ENCODE measurements around the gene MBD1. TPM values are rescaled to one million over a fixed set of nuclear protein-coding genes. Genes with fewer than 3 reads are reported as not detected.
A peak's percentile ranks its signal among the peaks of the same experiment; 100 is the strongest.
"Not testable (repeated sequence)": the region's sequence is repeated elsewhere in the genome, so short reads cannot be mapped to it uniquely, and the experiment has no call there.

MBD1 gene
- total RNA-seq, 2 experiments from 2014 or later, result 69.4 to 70.5 TPM

DNA sequence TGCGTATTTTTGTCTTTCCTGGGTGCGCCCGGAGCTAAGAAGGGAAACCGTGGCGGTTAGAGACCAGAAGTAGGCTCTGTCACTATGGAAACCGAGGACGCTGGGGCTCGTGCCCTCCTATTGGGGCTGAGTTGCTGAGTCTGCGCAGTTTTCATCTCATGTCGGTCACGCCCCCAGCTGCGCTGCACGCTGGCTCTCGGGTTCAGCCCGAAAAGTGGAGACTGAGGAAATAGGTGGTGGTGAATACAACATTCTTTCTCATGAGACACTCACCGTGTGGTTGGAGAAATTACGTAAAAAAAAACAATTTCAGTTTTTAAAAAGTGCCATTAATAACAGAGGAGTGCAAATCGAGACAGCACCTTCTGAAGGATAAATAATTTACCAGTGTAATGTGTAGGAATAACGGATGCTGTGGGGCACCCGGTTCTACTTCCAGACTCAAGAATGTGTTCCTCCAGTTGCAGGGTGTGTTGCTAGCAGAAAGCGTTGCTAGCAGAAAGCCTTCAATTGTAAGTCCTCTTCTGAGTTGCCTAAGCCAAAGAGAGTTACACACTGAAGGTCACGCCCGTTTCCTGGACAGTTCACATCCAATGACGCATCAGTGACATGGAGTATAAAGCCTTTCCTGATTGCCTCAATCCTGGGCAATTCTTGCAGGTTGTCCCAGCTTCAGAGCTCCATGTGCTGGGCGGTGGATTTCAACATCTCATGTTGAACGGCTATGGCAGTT is 26.6 kb upstream of the MBD1 start:
- ChIA-PET POLR2A (interaction anchor here (0.7 kb wide), 1 partner anchor 42 kb away, joined by 3 read pairs; no protein-coding TSS in a partner anchor), CTCF (interaction anchor here (0.7 to 1.7 kb wide), 2 partner anchors 10 to 49 kb away, joined by 3 to 9 read pairs; no protein-coding TSS in a partner anchor)
- DNase-seq, result peak; percentile 93
- Mint-ChIP-seq H3K4me1 (ENCODE audit: low read depth) (peaks cover 4% of the 10 kb centered on the region), H3K9me3 (peaks cover 4% of the 10 kb centered on the region), H3K27me3 (peaks cover 7% of the 10 kb centered on the region), H3K27ac (no peak overlapping the region), H3K4me3 (peak overlapping the region; percentile 83), H3K36me3 (no peaks in the 10 kb centered on the region)
- intact Hi-C loops (cut with micrococcal nuclease), result loop anchor here (1.0 to 5.0 kb wide), 4 partner anchors 10 to 67 kb away; partner anchors contain the start of genes CFAP53, CXXC1 and SKA1

DNA sequence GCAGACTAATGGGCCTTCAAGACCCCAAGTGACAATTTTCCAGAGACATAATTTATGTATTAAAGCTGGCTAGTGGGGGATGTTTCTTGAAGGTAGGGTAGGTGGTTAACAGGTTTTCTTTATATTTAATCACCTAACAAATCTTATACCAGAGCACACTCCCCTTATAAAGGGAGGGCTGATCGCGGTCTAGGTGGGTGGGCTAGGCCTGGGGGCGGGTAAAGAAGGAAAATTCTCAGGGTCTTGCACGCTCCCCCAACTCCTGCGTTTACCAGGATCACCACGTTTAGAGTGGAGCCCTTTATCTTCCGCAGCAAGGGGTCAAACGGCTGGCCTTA is 26.0 kb upstream of the MBD1 start:
- Mint-ChIP-seq H3K27me3 (peaks cover 7% of the 10 kb centered on the region), H3K4me3 (peak overlapping the region; percentile 83), H3K27ac (no peak overlapping the region), H3K36me3 (no peaks in the 10 kb centered on the region), H3K9me3 (peaks cover 4% of the 10 kb centered on the region), H3K4me1 (ENCODE audit: low read depth) (peaks cover 4% of the 10 kb centered on the region)
- DNase-seq, result no peak
- ChIA-PET CTCF (interaction anchor here (1.7 kb wide), 1 partner anchor 50 kb away, joined by 9 read pairs; no protein-coding TSS in a partner anchor), POLR2A (interaction anchor here (0.7 kb wide), 1 partner anchor 42 kb away, joined by 3 read pairs; no protein-coding TSS in a partner anchor)
- intact Hi-C loops (cut with micrococcal nuclease), result loop anchor here (1.0 to 5.0 kb wide), 3 partner anchors 9 to 68 kb away; partner anchors contain the start of genes CFAP53 and SKA1

DNA sequence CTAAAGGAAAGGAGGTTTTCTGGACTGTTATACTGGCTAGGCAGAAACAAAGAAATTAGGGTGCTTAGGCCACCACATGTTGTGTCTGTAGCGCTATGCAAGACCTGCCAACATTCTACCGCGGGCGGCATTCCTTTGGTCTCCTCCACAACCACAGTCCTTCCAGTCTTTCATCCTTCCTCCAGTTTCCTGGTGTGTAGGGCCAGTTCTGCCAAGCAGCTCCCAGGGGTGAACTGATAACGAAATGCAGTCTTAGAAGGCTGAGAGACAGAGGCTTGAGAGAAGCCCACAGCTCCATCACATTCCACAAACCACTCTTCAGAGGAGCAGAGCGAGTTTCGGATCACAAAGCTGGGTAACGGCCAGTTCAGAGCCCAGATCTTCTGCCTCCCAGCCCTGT is 25.6 kb upstream of the MBD1 start:
- Mint-ChIP-seq H3K4me1 (ENCODE audit: low read depth) (peaks cover 4% of the 10 kb centered on the region), H3K4me3 (peak overlapping the region; percentile 83), H3K36me3 (no peaks in the 10 kb centered on the region), H3K27me3 (peaks cover 9% of the 10 kb centered on the region), H3K9me3 (peaks cover 4% of the 10 kb centered on the region), H3K27ac (no peak overlapping the region)
- ChIA-PET POLR2A (interaction anchor here (0.7 kb wide), 1 partner anchor 41 kb away, joined by 3 read pairs; no protein-coding TSS in a partner anchor), CTCF (interaction anchor here (1.7 kb wide), 1 partner anchor 50 kb away, joined by 9 read pairs; no protein-coding TSS in a partner anchor)
- intact Hi-C loops (cut with micrococcal nuclease), result loop anchor here (1.0 to 5.0 kb wide), 3 partner anchors 9 to 68 kb away; partner anchors contain the start of genes CFAP53 and SKA1
- no peak for DNase-seq

DNA sequence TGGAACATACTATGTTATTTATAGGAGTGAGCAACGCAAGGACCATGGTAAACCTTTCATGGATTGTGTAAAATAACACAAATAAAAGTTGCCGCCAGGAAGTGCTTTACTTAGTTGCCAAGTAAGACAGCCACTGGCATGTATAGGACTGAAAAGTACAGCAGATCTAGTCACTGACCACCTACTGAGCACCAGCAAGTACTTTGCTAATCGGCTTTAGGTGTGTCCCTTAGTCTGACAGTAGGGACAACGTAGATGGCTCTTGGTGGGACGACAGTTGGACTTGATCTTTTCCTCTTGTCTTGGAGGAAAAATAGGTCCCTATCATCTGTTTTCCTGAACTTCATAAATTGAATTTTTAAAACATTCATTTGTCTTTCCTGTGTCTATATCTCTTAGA is 19.8 kb upstream of the MBD1 start:
- ChIA-PET CTCF (no interaction called here), POLR2A (no interaction called here)
- peaks cover 26% of the 10 kb centered on the region for H3K27me3 Mint-ChIP-seq
- no peak for DNase-seq
- peaks cover 10% of the 10 kb centered on the region for H3K4me1 Mint-ChIP-seq (ENCODE audit: low read depth)
- H3K36me3 Mint-ChIP-seq, result no peaks in the 10 kb centered on the region
- H3K4me3 Mint-ChIP-seq, result no peak overlapping the region
- no peak overlapping the region for H3K27ac Mint-ChIP-seq
- peaks cover 4% of the 10 kb centered on the region for H3K9me3 Mint-ChIP-seq
- intact Hi-C loops (cut with micrococcal nuclease), result no loop called here

DNA sequence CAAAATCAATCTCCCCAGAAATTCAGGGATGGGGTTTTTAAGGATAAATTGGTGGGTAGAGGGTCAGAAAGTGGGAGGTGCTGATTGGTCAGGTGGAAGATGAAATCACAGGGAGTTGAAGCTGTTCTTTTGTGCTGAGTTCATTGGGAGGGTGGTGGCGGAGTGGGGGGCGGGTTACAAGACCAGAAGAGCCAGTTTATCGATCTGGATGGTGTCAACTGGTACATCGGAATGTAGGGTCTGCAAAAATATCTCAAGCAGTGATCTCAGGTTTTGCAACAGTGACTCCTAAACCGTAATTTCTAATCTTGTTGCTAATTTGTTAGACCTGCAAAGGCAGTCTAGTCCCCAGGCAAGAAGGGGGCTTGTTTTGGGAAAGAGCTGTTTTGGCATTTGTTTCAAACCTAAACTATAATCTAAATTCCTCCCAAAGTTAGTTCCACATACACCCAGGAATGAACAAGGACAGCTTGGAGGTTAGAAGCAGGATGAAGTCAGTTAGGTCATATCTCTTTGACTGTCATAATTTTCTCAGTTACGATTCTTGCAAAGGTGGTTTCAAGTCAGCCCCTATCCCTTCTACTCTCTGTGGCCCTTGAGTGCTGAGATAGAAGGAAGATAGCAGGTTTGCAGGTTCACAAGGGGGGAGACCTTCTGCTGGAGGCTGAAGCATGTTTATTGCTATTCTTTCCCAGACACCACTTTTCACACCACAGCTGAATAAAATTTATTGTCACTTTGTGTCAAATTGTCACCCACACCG is 18.5 kb upstream of the MBD1 start:
- no peaks in the 10 kb centered on the region for H3K36me3 Mint-ChIP-seq
- peaks cover 22% of the 10 kb centered on the region for H3K27me3 Mint-ChIP-seq

DNA sequence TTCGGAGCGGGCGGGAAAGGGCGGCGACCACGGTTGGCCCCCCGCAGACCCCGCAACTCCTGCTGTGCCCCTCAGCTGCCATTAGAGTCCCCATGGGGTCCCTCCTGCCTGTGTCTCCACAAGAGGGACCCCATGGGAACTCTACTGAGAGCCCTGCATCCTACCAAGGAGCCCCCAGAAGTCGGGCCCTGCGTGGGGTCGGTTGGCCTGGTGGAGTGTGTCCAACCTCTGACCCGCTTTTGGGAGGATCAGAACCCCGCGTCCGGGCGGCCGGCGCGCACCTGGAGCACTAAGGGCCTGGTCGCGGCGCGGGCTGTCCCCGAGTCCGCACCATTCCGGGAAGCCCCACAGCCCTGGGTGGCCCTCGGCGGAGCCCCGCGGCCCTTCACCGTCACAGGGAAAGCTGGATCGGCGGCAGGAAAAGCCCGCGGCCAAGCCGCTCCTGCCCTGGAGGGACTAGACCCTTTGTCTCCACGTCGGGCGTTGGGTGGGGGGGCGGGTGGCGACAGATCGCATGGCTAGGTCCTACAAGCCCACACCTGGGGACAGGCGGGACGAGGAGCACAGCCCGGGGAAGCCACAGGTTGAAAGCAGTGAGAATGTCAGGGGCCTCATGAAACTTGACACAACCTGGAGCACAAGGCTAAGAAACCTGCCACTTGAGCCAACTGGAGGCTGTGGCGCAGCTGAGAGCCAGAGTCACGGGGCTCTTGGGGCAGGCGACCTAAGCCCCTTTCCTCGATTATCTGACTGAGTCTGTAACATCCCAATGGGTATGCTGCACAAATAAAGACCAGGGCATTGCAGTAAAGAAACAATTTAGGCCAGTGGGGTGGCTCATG is 17.3 kb upstream of the MBD1 start:
- Mint-ChIP-seq H3K9me3 (no peaks in the 10 kb centered on the region), H3K27ac (no peak overlapping the region), H3K4me1 (ENCODE audit: low read depth) (peaks cover 10% of the 10 kb centered on the region), H3K4me3 (peak overlapping the region; percentile 72), H3K27me3 (peaks cover 19% of the 10 kb centered on the region), H3K36me3 (no peaks in the 10 kb centered on the region)
- no peak for DNase-seq
- POLR2A ChIA-PET, result no interaction called here
- intact Hi-C loops (cut with micrococcal nuclease), result loop anchor here (1.0 kb wide), 2 partner anchors 9 to 10 kb away; no protein-coding TSS in a partner anchor
- CTCF ChIA-PET, result interaction anchor here (1.3 kb wide), 1 partner anchor 59 kb away, joined by 4 read pairs; no protein-coding TSS in a partner anchor

More for the DNA sequence above, 18.5 kb upstream of the MBD1 start:
- no peak for DNase-seq
- no peak overlapping the region for H3K4me3 Mint-ChIP-seq
- no peaks in the 10 kb centered on the region for H3K9me3 Mint-ChIP-seq
- peaks cover 10% of the 10 kb centered on the region for H3K4me1 Mint-ChIP-seq (ENCODE audit: low read depth)
- no peak overlapping the region for H3K27ac Mint-ChIP-seq
- ChIA-PET CTCF (no interaction called here), POLR2A (no interaction called here)
- intact Hi-C loops (cut with micrococcal nuclease), result no loop called here

DNA sequence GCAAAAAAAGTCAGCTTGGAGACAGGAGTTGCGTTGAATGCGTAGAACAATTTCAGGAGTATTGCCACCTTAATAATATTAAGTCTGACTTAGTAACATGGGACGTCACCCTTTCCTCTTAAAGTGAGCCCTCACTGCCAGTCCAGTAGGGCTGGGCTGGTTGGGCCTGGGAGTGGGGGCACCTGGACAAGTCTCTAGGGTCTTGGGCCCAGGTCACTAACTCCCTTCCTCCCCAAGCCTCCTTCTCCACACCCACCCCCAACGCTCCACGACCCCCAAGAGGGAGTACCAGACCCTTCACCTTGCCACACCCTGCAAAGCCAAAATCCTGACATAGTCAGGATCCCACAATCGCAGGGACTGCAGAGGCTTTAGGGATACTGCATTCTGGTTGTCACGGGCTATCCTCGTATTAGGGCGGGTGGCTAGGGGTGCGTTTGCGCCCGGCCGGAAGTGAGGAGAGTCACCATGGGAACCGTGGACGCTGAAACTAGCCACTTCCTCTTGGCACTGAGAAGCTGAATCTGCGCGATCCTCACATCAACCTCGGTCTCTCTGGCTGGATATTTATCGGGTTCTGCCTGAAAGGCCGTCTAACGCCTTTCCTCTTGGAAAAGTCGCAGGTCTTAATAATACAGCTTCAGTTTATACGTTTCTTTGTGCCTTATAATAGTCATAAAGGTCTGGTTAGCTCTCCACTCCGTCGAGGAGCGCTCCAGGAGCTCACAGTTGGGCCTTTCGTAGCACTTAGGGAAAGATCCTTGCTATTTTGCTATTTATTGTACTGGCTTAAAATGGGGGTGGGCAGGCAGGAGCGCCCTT is 16.5 kb upstream of the MBD1 start:
- ChIA-PET POLR2A (no interaction called here), CTCF (interaction anchor here (0.6 to 1.3 kb wide), 2 partner anchors 10 to 60 kb away, joined by 3 to 4 read pairs; no protein-coding TSS in a partner anchor)
- Mint-ChIP-seq H3K9me3 (no peaks in the 10 kb centered on the region), H3K4me3 (peak overlapping the region; percentile 72), H3K36me3 (no peaks in the 10 kb centered on the region), H3K27me3 (peaks cover 19% of the 10 kb centered on the region), H3K27ac (no peak overlapping the region), H3K4me1 (ENCODE audit: low read depth) (peaks cover 10% of the 10 kb centered on the region)
- DNase-seq, result peak; percentile 88
- intact Hi-C loops (cut with micrococcal nuclease), result loop anchor here (1.0 kb wide), 2 partner anchors 9 to 10 kb away; no protein-coding TSS in a partner anchor

DNA sequence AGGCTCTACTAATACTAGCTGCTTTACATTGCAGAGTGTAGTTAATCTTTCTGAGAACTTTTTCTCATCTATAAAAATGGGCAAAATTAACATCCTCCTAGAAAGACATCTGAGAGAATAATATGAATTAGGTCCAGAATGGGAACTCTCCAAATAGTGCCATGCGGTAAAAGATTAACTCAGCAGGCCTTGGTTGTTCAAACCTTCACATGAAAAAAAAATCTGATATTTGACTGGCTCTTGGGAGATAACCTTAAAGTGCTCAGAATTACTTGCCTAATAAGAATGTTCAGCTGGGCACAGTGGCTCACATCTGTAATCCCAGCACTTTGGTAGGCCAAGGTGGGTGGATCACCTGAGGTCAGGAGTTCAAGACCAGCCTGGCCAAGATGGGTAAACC is 11.7 kb upstream of the MBD1 start:
- intact Hi-C loops (cut with micrococcal nuclease), result no loop called here
- Mint-ChIP-seq H3K9me3 (no peaks in the 10 kb centered on the region), H3K36me3 (no peaks in the 10 kb centered on the region), H3K4me3 (no peak overlapping the region), H3K27me3 (peaks cover 2% of the 10 kb centered on the region), H3K27ac (no peak overlapping the region), H3K4me1 (ENCODE audit: low read depth) (peaks cover 14% of the 10 kb centered on the region)
- no peak for DNase-seq
- ChIA-PET POLR2A (no interaction called here), CTCF (interaction anchor here (1.5 kb wide), 1 partner anchor 64 kb away, joined by 6 read pairs; no protein-coding TSS in a partner anchor)

DNA sequence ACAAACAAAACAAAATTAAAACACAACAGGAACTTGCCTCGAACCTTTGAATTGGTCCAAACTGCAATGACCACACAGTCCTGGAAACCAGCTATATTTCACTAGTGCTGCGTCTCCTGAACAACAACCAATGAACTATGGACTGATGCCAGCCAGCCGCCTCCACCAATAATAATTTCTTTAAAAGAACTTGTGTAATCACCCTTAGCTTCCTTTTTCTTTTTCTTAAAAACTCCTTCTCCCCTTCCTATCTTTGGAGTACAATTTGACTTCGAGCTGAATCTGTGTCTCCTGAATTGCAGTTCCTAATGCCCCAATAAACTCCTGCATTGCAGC is 7.8 kb upstream of the MBD1 start:
- ChIA-PET CTCF (interaction anchor here (0.6 to 2.0 kb wide), 3 partner anchors 20 to 68 kb away, joined by 3 to 11 read pairs (median 4); no protein-coding TSS in a partner anchor), POLR2A (no interaction called here)
- no peaks in the 10 kb centered on the region for H3K9me3 Mint-ChIP-seq
- H3K27me3 Mint-ChIP-seq, result no peaks in the 10 kb centered on the region
- H3K36me3 Mint-ChIP-seq, result peaks cover 29% of the 10 kb centered on the region
- H3K27ac Mint-ChIP-seq, result no peak overlapping the region
- H3K4me1 Mint-ChIP-seq (ENCODE audit: low read depth), result peaks cover 18% of the 10 kb centered on the region
- no peak for DNase-seq
- H3K4me3 Mint-ChIP-seq, result peak overlapping the region; percentile 42
- intact Hi-C loops (cut with micrococcal nuclease), result loop anchor here (5.0 to 10.0 kb wide), 3 partner anchors 68 to 1354 kb away; partner anchors contain the start of gene ACAA2

DNA sequence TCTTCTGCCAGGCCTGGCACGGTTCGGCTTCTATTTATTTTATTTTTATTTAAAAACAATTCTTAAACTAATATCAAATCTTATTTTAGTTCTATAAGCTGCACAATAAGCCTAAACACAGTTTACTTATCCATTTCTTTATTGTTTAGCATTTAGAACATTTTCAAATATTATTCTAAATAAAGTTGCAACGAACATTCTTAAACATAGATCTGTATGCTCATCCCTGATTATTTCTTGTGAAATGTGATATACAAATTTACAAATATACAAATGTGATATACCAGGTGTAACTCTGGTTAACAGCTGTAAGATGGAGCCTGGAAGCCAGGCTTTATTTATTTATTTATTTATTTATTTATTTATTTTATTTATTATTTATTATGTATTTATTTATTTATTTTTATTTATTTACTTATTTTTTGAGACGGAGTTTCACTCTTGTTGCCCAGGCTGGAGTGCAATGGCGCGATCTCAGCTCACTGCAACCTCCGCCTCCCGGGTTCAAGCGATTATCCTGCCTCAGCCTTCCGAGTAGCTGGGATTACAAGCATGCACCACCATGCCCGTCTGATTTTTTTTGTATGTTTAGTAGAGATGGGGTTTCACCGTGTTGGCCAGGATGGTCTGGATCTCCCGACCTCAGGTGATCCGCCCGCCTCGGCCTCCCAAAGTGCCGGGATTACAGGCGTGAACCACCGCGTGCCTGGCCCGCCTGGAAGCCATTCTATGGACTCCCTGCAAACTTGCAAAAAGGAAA is 7.2 kb upstream of the MBD1 start:
- intact Hi-C loops (cut with micrococcal nuclease), result loop anchor here (1.0 to 10.0 kb wide), 4 partner anchors 10 to 1354 kb away; partner anchors contain the start of gene ACAA2

More for the DNA sequence above, 7.2 kb upstream of the MBD1 start:
- POLR2A ChIA-PET, H3K27me3 Mint-ChIP-seq, DNase-seq, H3K9me3 Mint-ChIP-seq: not testable (repeated sequence)
- peaks cover 34% of the 10 kb centered on the region for H3K36me3 Mint-ChIP-seq
- H3K27ac Mint-ChIP-seq, result peak overlapping the region; percentile 100
- CTCF ChIA-PET, result interaction anchor here (0.6 to 2.0 kb wide), 3 partner anchors 19 to 69 kb away, joined by 3 to 11 read pairs (median 4); no protein-coding TSS in a partner anchor
- peaks cover 22% of the 10 kb centered on the region for H3K4me1 Mint-ChIP-seq (ENCODE audit: low read depth)
- peak overlapping the region; percentile 88 for H3K4me3 Mint-ChIP-seq
